GM23248 (cell line): ENCODE data around the gene PLK5. TPM values are rescaled to one million over a fixed set of nuclear protein-coding genes. Genes with fewer than 3 reads are reported as not detected.
A peak's percentile ranks its signal among the peaks of the same experiment; 100 is the strongest.

Experiments
- DNase-seq: peaks from one replicate; pipeline ENCODE4 v3.0.0-alpha.2; 2015
- H2AFZ ChIP-seq: fragments of 200-600 bp; sonication (generic); 2 replicates; pipeline ENCODE4 v1.6.1; 2016; ENCODE audit warnings: antibody characterized with exemption
- H3F3A ChIP-seq: fragments of 200-600 bp; sonication (generic); 2 replicates; pipeline ENCODE4 v1.6.1; 2016; ENCODE audit warnings: mild to moderate bottlenecking, antibody characterized with exemption, mixed run types; ENCODE audit not compliant: insufficient read depth
- H3K27ac ChIP-seq: fragments of 200-600 bp; sonication (generic); 2 replicates; pipeline ENCODE4 v1.5.1; 2016; ENCODE audit warnings: mild to moderate bottlenecking
- H3K27me3 ChIP-seq: fragments of 200-600 bp; sonication (generic); replicated peaks from 2 replicates; pipeline ENCODE4 v1.6.1; 2016; ENCODE audit warnings: mild to moderate bottlenecking; ENCODE audit not compliant: insufficient read depth
- H3K36me3 ChIP-seq: fragments of 200-600 bp; sonication (generic); 2 replicates; pipeline ENCODE4 v1.6.1; 2016; ENCODE audit warnings: low read depth, mild to moderate bottlenecking
- H3K4me1 ChIP-seq: fragments of 200-600 bp; sonication (generic); 2 replicates; pipeline ENCODE4 v1.6.1; 2016; ENCODE audit warnings: mild to moderate bottlenecking; ENCODE audit not compliant: insufficient read depth
- H3K4me2 ChIP-seq: fragments of 200-600 bp; sonication (generic); one replicate; pipeline ENCODE4 v1.6.1; 2016; ENCODE audit warnings: mild to moderate bottlenecking; ENCODE audit not compliant: unreplicated experiment
- H3K4me3 ChIP-seq: fragments of 200-600 bp; sonication (generic); 2 replicates; pipeline ENCODE4 v1.5.1; 2016; ENCODE audit warnings: mild to moderate bottlenecking
- H3K79me2 ChIP-seq: fragments of 200-600 bp; sonication (generic); 2 replicates; pipeline ENCODE4 v1.6.1; 2016; ENCODE audit warnings: mild to moderate bottlenecking; ENCODE audit not compliant: insufficient read depth
- H3K9ac ChIP-seq: fragments of 200-600 bp; sonication (generic); 2 replicates; pipeline ENCODE4 v1.6.1; 2016; ENCODE audit warnings: mild to moderate bottlenecking
- H3K9me2 ChIP-seq: fragments of 200-600 bp; sonication (generic); 2 replicates; pipeline ENCODE4 v1.6.1; 2016; ENCODE audit warnings: mixed run types, mild to moderate bottlenecking, moderate library complexity; ENCODE audit not compliant: insufficient read depth
- H3K9me3 ChIP-seq: fragments of 200-600 bp; sonication (generic); one replicate; pipeline ENCODE4 v1.6.1; 2017; ENCODE audit warnings: low read depth
- H4K20me1 ChIP-seq: fragments of 200-600 bp; sonication (generic); 2 replicates; pipeline ENCODE4 v1.6.0; 2016; ENCODE audit not compliant: insufficient read depth
- EZH2 ChIP-seq: fragments of 200-600 bp; sonication (generic); IDR thresholded peaks from 2 replicates; pipeline ENCODE4 v1.6.1; 2018; ENCODE audit warnings: antibody characterized with exemption, mild to moderate bottlenecking; ENCODE audit not compliant: insufficient read depth, poor library complexity, severe bottlenecking
- EZH2phosphoT487 ChIP-seq: fragments of 200-600 bp; sonication (generic); IDR thresholded peaks from 2 replicates; pipeline ENCODE4 v1.6.1; 2018; ENCODE audit warnings: antibody characterized with exemption, moderate library complexity, mild to moderate bottlenecking, low read depth; ENCODE audit not compliant: insufficient read depth
- WGBS, 2 experiments: methylation state at CpG; one replicate each; pipeline ENCODE4 v1.1.6; 2015 to 2017; ENCODE audit warnings: low lambda C conversion rate in 2 of 2, low coverage in 1 of 2; ENCODE audit errors: missing lambda C conversion rate in 2 of 2; 5-methylcytosine and 5-hydroxymethylcytosine counted together
- in situ Hi-C: fragments of 300-500 bp; cut with MboI; formaldehyde crosslinking; loops from 2 replicates; pipeline ENCODE4 v1.15.0; 2020
- polyA plus RNA-seq: library from polyadenylated mRNA; unstranded; fragments of >200 nt; fragmentation: Nextera tagmentation; extraction: Ambion mirVana; gene quantifications from 2 replicates; pipeline ENCODE4 v1.2.1, GENCODE V29; 2016
- total RNA-seq: library from RNA; depleted of rRNA; stranded (reverse); fragments of >200 nt; shearing (Covaris generic); gene quantifications from 2 replicates; pipeline ENCODE4 v1.2.3, GENCODE V29; 2014

Gene PLK5
- total and polyA plus RNA-seq, 2 experiments from 2014 or later = not detected

GRCh38 chr19:1488282-1488601 is 35.6 kb upstream of the PLK5 start:
- 82 to 91% methylated on average over 9 to 10 of the region's 11 CpGs for WGBS, 2 experiments

GRCh38 chr19:1489463-1490310 is 34.2 kb upstream of the PLK5 start:
- H3F3A ChIP-seq = no peaks in the 10 kb centered on the region
- H3K27ac ChIP-seq = peak overlapping the region; percentile 45
- H3K4me1 ChIP-seq = no peaks in the 10 kb centered on the region
- no peak for DNase-seq
- no peaks in the 10 kb centered on the region for H4K20me1 ChIP-seq
- peak overlapping the region; percentile 89 for H2AFZ ChIP-seq
- H3K9me2 ChIP-seq = no peaks in the 10 kb centered on the region
- H3K27me3 ChIP-seq = no peaks in the 10 kb centered on the region
- TF ChIP-seq EZH2phosphoT487 (no peak), EZH2 (no peak)
- peak overlapping the region; percentile 76 for H3K4me2 ChIP-seq
- H3K79me2 ChIP-seq = no peaks in the 10 kb centered on the region
- peak overlapping the region; percentile 72 for H3K4me3 ChIP-seq
- in situ Hi-C loops = no loop called here
- H3K9ac ChIP-seq = peak overlapping the region; percentile 73
- H3K36me3 ChIP-seq = no peaks in the 10 kb centered on the region
- no peaks in the 10 kb centered on the region for H3K9me3 ChIP-seq
- WGBS, 2 experiments = 32 to 33% methylated on average over 28 to 33 of the region's 37 CpGs

More at GRCh38 chr19:1488282-1488601, 35.6 kb upstream of the PLK5 start:
- DNase-seq = no peak
- no peaks in the 10 kb centered on the region for H3K27me3 ChIP-seq
- no peaks in the 10 kb centered on the region for H3K79me2 ChIP-seq
- no peak overlapping the region for H3K4me2 ChIP-seq
- H3F3A ChIP-seq = no peaks in the 10 kb centered on the region
- no peaks in the 10 kb centered on the region for H3K4me1 ChIP-seq
- no peak overlapping the region for H3K9ac ChIP-seq
- TF ChIP-seq EZH2 (no peak), EZH2phosphoT487 (no peak)
- H3K36me3 ChIP-seq = no peaks in the 10 kb centered on the region
- no peaks in the 10 kb centered on the region for H3K9me2 ChIP-seq
- H3K9me3 ChIP-seq = no peaks in the 10 kb centered on the region
- no peak overlapping the region for H2AFZ ChIP-seq
- in situ Hi-C loops = no loop called here
- H3K27ac ChIP-seq = no peak overlapping the region
- no peaks in the 10 kb centered on the region for H4K20me1 ChIP-seq
- no peak overlapping the region for H3K4me3 ChIP-seq

- Histone ChIP-seq H3K79me2 (no peaks in the 10 kb centered on the region), H3K9ac (peak within 1 kb of the TSS; percentile 73), H2AFZ (peak within 1 kb of the TSS; percentile 89), H3K9me3 (no peaks in the 10 kb centered on the region), H3K27me3 (no peaks in the 10 kb centered on the region), H3K36me3 (no peaks in the 10 kb centered on the region), H3K4me1 (no peaks in the 10 kb centered on the region), H3K9me2 (no peaks in the 10 kb centered on the region), H3K4me3 (peak within 1 kb of the TSS; percentile 72), H3K27ac (peak within 1 kb of the TSS; percentile 45), H3F3A (no peaks in the 10 kb centered on the region), H3K4me2 (peak within 1 kb of the TSS; percentile 76), H4K20me1 (no peaks in the 10 kb centered on the region)
- in situ Hi-C loops = no loop called here
- no peak for TF ChIP-seq EZH2
- TF ChIP-seq EZH2phosphoT487 = no peak
- DNase-seq = peak; percentile 100
- 1% methylated on average over 44 to 74 of the region's 74 CpGs for WGBS, 2 experiments
Measured at GRCh38 chr19:1490311-1491113, 33.4 kb upstream of the PLK5 start, which contains the start of gene PCSK4. Gene PCSK4, minus strand, starts transcription at chr19:1490350. Its CDS starts 4 bp downstream, at chr19:1490346.

- no peaks in the 10 kb centered on the region for H3K79me2 ChIP-seq
- no peaks in the 10 kb centered on the region for H3K27me3 ChIP-seq
- TF ChIP-seq EZH2phosphoT487 (no peak), EZH2 (no peak)
- DNase-seq = no peak
- peak within 1 kb of the TSS; percentile 76 for H3K4me2 ChIP-seq
- no peaks in the 10 kb centered on the region for H3F3A ChIP-seq
- H3K9me2 ChIP-seq = no peaks in the 10 kb centered on the region
- H3K9ac ChIP-seq = peak within 1 kb of the TSS; percentile 73
- in situ Hi-C loops = no loop called here
- H2AFZ ChIP-seq = peak within 1 kb of the TSS; percentile 89
- H3K36me3 ChIP-seq = no peaks in the 10 kb centered on the region
- H3K4me1 ChIP-seq = no peaks in the 10 kb centered on the region
- no peaks in the 10 kb centered on the region for H4K20me1 ChIP-seq
- 3 to 5% methylated on average over 48 to 52 of the region's 73 CpGs for WGBS, 2 experiments
- H3K4me3 ChIP-seq = peak within 1 kb of the TSS; percentile 72
- H3K27ac ChIP-seq = peak within 1 kb of the TSS; percentile 45
- H3K9me3 ChIP-seq = no peaks in the 10 kb centered on the region
Measured at GRCh38 chr19:1491114-1491848, 32.6 kb upstream of the PLK5 start, which contains the start of gene REEP6. Gene REEP6, plus strand, starts transcription at chr19:1491181. Its CDS starts 89 bp downstream, at chr19:1491270.
